HCT116 (cell line): Measurements from ENCODE around the gene SYNE4.
"Not testable (repeated sequence)": the region's sequence is repeated elsewhere in the genome, so short reads cannot be mapped to it uniquely, and the experiment has no call there.

ENCODE experiments used
- EZH2phosphoT487 ChIP-seq: fragments of 200-600 bp; IDR thresholded peaks from 2 replicates; pipeline ENCODE4 v1.6.1; 2018; ENCODE audit warnings: antibody characterized with exemption, borderline replicate concordance
- JUND ChIP-seq: IDR thresholded peaks from 2 replicates; pipeline ENCODE4 v1.6.1; 2012
- ZNF274 ChIP-seq: fragments of 200-500 bp; sonication (Bioruptor generic); IDR thresholded peaks from 2 replicates; pipeline ENCODE4 v1.6.1; 2014; ENCODE audit warnings: mild to moderate bottlenecking, low read depth, low read length, inconsistent platforms
- TF ChIP-seq, protein P1 (sequence below), 3 experiments: fragments of 200-600 bp in 1 of 3; sonication (generic) in 1 of 3; IDR thresholded peaks in 2 of 3; conservative IDR thresholded peaks in 1 of 3; 2 replicates each; pipeline ENCODE4 v1.5.1; 2012 to 2017; ENCODE audit warnings: low read depth in 2 of 3, low read length in 2 of 3, antibody characterized with exemption in 1 of 3, borderline replicate concordance in 1 of 3, control low read depth in 1 of 3, mild to moderate bottlenecking in 1 of 3, mixed read lengths in 1 of 3, mixed run types in 1 of 3, moderate library complexity in 1 of 3; ENCODE audit not compliant: insufficient read depth in 1 of 3

DNA sequence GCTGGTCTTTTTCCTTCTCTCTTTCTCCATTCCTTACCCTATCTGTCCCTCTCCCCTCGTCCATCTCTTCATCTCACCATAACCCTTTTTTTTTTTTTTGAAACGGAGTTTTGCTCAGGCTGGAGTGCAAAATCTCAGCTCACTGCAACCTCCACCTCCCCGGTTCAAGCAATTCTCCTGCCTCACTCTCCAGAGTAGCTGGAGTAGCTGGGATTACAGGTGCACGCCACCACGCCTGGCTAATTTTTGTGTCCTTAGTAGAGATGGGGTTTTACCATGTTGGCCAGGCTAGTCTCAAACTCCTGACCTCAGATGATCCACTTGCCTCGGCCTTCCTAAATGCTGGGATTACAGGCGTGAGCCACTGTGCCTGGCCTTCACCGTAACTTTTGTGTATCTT is 51.2 kb downstream of the SYNE4 start:
- TF ChIP-seq, protein P1, sequence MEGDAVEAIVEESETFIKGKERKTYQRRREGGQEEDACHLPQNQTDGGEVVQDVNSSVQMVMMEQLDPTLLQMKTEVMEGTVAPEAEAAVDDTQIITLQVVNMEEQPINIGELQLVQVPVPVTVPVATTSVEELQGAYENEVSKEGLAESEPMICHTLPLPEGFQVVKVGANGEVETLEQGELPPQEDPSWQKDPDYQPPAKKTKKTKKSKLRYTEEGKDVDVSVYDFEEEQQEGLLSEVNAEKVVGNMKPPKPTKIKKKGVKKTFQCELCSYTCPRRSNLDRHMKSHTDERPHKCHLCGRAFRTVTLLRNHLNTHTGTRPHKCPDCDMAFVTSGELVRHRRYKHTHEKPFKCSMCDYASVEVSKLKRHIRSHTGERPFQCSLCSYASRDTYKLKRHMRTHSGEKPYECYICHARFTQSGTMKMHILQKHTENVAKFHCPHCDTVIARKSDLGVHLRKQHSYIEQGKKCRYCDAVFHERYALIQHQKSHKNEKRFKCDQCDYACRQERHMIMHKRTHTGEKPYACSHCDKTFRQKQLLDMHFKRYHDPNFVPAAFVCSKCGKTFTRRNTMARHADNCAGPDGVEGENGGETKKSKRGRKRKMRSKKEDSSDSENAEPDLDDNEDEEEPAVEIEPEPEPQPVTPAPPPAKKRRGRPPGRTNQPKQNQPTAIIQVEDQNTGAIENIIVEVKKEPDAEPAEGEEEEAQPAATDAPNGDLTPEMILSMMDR (IDR thresholded peaks at IDR 0.05 in 2 of 3, conservative IDR thresholded peaks at IDR 0.05 in 1 of 3; ENCODE audit: borderline replicate concordance in 1 of 3, insufficient read depth in 1 of 3, low read depth in 2 of 3, low read length in 2 of 3): not testable (repeated sequence)
- TF ChIP-seq EZH2phosphoT487, JUND, ZNF274: not testable (repeated sequence)
